Omental fat pad (tissue), 4 donors: Measurements from ENCODE around the gene GALM. TPM values are rescaled to one million over a fixed set of nuclear protein-coding genes. Genes with fewer than 3 reads are reported as not detected.
A peak's percentile ranks its signal among the peaks of the same experiment; 100 is the strongest.
"Not testable (repeated sequence)": the region's sequence is repeated elsewhere in the genome, so short reads cannot be mapped to it uniquely, and the experiment has no call there.

Experiments used
- ATAC-seq: fragments of 150-250 bp; one replicate; pipeline ENCODE4 v1.9.1; 2016; ENCODE audit warnings: mild to moderate bottlenecking, moderate library complexity; ENCODE audit not compliant: low FRiP score
- DNase-seq: peaks from one replicate; pipeline ENCODE4 v3.0.0-alpha.2; 2019; ENCODE audit warnings: low spot score
- total RNA-seq, 4 donors: library from RNA; depleted of rRNA; stranded (reverse); fragments of >200 nt; gene quantifications; one replicate each; pipeline ENCODE4 v1.1.0, GENCODE V29; 2016
- TF ChIP-seq, protein P1 (sequence below), 3 donors: fragments of 450-650 bp; IDR thresholded peaks; one replicate each; pipeline ENCODE4 v1.5.1; 2016 to 2017; ENCODE audit warnings: antibody characterized with exemption in 3 of 3, mild to moderate bottlenecking in 3 of 3, moderate library complexity in 2 of 3

GALM gene
- total RNA-seq, 4 donors from 2014 or later = 9.7 to 29.3 (median 25.7) TPM

DNA sequence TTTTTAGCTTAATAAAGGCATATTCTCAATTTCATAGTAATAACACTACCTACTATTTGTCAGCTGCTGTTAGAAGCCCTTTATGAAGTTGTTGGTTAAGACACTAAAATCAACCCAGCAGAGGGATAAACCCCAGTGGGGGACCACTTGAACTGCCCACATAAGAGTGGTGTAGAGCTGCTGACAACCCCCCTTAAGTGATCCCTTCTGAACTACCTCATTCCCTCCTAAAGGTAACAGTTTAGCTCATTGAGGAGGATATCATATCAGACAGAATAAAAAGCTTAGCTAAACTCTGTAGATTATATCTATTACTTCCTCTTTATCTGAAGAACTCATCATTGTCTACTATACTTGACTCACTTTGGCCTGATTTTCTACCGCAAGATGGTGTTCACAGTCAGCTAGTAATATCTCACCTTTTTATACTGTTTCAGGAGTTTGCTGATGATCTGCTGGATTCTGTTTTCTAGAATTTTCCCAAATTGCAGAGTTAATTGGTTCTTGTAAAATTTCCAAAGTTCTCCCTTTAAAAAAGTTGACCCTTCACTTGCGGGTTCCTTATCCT is 16.2 kb downstream of the GALM start:
- DNase-seq (no peak), ATAC-seq (no peak)
- TF ChIP-seq, protein P1, sequence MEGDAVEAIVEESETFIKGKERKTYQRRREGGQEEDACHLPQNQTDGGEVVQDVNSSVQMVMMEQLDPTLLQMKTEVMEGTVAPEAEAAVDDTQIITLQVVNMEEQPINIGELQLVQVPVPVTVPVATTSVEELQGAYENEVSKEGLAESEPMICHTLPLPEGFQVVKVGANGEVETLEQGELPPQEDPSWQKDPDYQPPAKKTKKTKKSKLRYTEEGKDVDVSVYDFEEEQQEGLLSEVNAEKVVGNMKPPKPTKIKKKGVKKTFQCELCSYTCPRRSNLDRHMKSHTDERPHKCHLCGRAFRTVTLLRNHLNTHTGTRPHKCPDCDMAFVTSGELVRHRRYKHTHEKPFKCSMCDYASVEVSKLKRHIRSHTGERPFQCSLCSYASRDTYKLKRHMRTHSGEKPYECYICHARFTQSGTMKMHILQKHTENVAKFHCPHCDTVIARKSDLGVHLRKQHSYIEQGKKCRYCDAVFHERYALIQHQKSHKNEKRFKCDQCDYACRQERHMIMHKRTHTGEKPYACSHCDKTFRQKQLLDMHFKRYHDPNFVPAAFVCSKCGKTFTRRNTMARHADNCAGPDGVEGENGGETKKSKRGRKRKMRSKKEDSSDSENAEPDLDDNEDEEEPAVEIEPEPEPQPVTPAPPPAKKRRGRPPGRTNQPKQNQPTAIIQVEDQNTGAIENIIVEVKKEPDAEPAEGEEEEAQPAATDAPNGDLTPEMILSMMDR (IDR thresholded peaks at IDR 0.05) = no peak

DNA sequence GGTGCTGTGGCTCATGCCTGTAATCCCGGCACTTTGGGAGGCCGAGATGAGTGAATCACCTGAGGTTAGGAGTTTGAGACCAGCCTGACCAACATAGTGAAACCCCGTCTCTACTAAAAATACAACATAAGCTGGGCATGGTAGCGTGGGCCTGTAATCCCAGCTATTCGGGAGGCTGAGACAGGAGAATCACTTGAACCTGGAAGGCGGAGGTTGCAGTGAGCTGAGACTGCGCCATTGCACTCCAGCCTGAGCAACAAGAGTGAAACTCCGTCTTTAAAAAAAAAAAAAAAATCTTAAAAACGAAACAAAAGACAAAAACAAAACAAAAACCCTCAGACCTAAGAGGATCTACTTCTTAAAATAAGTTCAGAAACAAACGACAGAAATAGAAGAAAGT is 16.7 kb downstream of the GALM start:
- DNase-seq, ATAC-seq: not testable (repeated sequence)

DNA sequence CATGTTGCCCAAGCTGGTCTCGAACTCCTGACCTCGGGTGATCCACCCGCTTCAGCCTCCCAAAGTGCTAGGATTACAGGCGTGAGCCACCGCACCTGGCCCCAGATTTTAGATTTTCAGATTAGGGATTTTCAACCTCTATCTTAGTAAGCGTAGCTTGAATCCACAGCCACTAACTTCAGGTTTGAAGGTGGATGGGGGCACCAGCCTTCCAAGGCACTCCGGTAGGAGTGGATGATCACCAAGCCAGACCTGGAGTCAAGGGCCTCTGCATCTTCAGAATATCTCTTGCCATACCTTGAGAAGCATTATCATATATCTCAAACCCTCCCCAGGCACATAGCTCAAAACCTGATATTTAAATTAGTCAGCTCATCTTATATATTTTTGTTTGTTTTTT is 17.9 kb downstream of the GALM start:
- TF ChIP-seq, protein P1 (IDR thresholded peaks at IDR 0.05) = no peak
- no peak for ATAC-seq
- no peak for DNase-seq

DNA sequence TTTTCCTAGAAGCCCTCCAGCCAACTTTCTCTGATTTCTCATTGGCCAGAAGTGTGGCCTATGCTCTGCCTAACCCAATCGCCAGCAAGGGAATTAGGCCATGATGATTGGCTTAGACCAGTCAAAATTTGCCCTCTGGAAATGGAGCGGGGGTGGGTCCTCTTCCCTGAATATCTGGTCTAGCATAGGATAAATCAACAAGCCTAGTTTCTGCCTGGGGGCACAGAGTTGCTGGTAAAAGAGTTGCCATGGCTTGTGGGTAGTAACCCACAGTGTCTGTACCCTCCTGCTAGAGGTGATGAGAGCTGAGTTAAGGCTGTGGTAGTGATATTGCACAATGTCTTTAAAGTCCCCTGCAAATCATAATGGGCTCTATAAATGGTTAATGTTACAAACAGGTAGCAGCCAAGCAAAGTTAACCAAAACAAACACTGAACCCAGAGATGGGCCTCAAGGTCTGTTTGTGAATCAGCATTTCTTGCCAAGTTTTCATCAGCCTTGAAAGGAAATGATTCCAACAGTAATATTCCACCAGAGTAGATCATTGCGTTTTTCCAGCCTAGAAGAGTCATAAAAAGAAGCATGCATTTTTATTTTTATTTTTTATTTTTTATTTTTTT is 19.3 kb downstream of the GALM start:
- DNase-seq = no peak
- TF ChIP-seq, protein P1 (IDR thresholded peaks at IDR 0.05) = no peak
- no peak for ATAC-seq

DNA sequence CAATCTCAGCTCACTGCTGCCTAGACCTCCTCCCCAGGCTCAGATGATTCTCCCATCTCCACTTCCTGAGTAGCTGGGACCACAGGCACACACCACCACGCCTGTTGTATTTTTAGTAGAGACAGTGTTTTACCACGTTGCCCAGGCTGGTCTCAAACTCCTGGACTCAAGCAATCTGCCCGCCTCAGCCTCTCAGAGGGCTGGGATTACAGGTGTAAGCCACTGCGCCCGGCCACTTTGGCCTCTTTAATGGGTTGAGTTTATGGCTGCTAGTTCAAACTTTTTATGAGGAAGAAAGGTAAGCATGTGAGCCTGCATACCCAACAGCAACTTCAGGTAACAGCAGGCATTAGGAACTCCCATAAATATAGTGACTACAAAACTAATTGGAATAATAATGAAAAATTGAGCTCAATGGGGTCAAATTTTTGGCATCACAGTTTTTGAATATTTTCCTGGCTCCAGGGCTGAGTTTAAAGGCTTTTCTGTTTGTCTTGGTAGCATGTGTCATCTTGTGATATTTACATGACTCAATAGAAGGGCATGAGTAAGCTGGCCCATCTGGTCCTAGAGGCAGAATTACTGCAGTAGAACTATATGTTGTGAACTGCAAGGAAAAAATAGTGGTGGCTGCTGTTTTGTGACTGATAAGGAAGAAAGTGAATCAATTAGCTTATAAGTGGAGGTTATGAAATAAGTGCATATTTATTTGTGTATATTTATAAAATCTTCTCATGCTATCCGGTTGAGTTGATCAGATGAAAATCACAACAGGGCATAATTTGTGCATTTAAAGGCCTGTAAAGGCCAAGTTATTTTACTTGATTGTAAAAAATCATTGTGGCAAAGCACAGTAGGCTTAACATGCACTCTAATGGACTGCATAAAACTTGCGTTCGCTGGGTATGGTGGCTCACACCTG is 24.8 kb downstream of the GALM start:
- no peak for DNase-seq
- peak; percentile 60 for ATAC-seq

DNA sequence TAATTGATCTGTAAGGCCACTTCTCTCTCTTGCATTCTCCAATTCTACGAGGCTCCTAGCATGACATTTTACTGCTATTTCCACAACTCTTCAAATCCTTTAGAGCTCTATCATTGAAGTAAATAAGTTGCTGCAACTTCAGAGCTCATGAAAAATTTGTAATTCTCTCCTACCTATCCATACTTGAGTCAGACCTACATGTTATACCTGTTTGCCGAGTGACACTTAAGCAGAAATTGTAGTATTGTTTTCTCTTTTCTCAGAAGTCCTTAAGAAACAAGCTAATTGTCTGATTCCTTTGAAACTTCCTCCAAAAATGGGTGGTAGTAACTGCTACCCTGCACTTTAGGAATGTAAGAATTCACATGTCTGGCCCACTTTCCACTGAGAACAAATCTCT is 26.1 kb downstream of the GALM start:
- no peak for DNase-seq
- TF ChIP-seq, protein P1 (IDR thresholded peaks at IDR 0.05) = no peak
- no peak for ATAC-seq

More for the DNA sequence above, 24.8 kb downstream of the GALM start:
- TF ChIP-seq, protein P1 (IDR thresholded peaks at IDR 0.05) = no peak

DNA sequence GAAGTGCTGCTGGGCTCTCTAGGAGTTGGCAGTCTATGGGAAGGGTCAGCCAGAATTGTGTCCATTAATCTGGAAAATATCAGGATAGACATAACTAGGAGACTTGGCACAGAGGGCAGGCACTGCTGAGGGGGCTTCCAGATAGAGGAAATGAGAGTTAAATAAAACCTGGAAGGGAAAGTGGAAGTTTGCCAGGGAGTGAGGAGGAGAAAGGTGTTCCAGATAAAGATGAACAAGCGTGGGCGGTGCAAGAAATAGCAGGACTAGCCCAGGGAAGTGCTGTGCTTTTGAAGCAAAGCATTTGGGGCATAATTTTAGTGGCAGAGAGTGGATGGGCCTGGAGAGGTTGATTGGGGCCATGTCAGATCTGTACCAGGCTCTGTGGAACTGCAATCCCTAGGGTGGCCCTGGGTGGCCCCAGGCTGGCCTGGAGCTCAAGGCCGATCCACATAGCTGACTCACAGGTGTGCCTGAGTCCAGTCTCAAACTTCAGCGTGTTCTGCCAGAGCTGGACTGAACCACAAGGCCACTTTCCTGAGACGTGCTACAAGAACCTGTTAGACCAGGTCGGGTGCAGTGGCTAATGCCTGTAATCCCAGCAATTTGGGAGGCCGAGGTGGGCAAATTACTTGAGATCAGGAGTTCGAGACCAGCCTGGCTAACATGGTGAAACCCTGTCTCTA is 26.9 kb downstream of the GALM start:
- DNase-seq = no peak
- TF ChIP-seq, protein P1 (IDR thresholded peaks at IDR 0.05) = no peak
- ATAC-seq = peak; percentile 58
